ENCODE results near the gene ULBP1. TPM values are rescaled to one million over a fixed set of nuclear protein-coding genes. Genes with fewer than 3 reads are reported as not detected.
"Not testable (repeated sequence)": the region's sequence is repeated elsewhere in the genome, so short reads cannot be mapped to it uniquely, and the experiment has no call there.

ULBP1 gene
- polyA plus RNA-seq, 4 donors = 0.99 to 1.8 (median 1.6) TPM

DNA sequence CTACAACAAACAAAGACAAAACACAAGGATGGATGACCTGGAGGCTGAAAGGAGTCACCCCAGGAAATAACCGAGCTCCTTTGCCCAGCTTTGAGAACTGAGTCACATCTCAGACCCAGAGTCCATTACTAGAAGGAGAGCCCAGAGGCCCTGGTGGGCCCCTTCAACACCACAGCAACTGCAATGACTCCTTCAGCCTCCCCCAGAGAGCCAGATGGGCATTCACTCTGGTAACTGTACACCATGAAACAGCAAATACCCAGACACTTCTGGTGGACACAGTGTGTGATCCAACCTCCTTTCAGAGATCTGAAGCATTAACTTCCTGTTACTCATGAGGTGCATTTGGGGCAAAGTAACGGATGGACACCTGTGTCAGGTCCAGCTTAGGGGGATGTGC is 39.0 kb downstream of the ULBP1 start:
- no peak for DNase-seq (ENCODE audit: low read depth in 4 of 4, low spot score in 2 of 4)

- not testable (repeated sequence) for DNase-seq (ENCODE audit: low read depth in 4 of 4, low spot score in 2 of 4)
Observed at GRCh38 chr6:150003599-150003998, 39.9 kb downstream of the ULBP1 start.

DNA sequence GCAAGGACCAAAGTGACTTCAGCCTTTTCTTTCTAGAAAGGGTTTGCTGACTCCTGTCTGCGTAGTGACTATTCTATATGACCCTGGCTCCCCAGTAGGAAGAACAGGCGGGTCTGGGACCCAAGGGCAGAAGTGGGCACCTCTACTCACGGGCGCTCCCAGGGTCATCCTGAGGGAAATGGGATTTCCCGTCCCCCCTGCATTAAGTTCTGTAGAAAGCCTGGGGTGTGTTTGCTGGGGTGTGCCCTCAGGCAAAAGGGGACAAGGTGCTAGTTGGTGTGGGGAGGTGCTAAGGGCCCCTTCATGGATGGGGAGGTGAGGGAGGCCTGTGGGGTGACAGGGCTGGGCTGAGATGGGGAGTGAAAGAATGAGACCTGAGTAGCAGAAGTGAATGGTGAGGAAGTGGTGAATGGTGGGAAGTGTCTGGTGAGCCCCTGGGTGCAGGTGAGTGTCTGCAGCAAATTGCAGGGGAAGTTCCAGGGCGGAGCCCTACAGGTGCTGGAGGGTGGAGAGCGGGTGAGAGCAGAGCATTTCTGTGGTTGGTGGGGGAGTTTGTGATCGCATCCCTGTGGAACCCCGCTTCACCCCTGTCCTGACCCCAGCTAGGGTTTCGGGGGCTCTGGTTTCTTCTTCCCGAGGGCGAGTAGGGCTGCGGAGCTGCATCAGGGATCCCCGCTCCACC is 40.5 kb downstream of the ULBP1 start:
- DNase-seq (ENCODE audit: low read depth in 4 of 4, low spot score in 2 of 4) = no peak

DNA sequence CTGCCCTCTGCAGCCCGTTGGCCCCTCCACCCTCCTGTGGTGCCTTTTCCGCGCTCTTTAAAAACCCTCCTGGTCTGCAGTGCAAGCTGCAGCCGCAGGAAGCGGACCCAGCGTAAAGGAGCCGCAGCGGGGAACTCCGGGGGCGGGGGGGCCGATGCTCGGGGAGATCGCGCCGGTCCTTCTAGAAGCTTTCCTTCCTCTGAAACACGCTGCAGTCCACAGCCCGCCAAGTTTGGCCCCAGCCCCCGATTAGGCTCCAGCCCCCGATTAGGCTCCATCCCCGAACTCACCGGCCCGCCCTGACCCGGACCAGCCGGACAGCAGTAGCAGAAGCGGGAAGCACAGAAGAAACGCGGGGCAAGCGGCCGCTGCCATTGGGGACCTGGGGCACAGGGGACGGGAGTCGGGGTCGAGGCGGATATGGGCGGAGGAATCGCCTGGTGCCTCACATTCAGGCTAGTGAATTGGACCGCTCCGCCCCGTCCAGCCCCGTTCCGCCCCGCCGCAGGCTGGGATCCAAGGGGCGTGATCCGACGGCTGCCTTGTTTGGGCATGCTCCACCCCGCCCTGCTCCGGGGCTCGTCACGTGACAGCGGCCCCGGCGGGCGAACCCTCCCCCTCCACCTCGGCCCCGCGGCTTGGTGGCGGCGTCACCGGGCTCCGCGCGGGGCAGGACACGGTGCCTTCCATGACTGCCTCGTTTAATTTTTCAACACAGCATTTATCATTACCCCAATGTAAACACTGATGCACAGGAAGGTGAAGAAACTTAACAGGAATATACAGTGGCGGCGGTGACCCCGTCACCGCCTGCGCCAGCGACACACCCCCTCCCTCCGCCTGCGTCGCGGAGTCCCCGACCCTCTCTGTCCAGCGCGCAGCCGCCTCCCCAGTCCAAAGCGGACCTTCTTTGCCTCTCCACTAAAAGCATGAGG is 41.3 kb downstream of the ULBP1 start:
- peak in 3 of 4 donors; percentile 69 to 83 (median 81) for DNase-seq (ENCODE audit: low read depth in 4 of 4, low spot score in 2 of 4)

DNA sequence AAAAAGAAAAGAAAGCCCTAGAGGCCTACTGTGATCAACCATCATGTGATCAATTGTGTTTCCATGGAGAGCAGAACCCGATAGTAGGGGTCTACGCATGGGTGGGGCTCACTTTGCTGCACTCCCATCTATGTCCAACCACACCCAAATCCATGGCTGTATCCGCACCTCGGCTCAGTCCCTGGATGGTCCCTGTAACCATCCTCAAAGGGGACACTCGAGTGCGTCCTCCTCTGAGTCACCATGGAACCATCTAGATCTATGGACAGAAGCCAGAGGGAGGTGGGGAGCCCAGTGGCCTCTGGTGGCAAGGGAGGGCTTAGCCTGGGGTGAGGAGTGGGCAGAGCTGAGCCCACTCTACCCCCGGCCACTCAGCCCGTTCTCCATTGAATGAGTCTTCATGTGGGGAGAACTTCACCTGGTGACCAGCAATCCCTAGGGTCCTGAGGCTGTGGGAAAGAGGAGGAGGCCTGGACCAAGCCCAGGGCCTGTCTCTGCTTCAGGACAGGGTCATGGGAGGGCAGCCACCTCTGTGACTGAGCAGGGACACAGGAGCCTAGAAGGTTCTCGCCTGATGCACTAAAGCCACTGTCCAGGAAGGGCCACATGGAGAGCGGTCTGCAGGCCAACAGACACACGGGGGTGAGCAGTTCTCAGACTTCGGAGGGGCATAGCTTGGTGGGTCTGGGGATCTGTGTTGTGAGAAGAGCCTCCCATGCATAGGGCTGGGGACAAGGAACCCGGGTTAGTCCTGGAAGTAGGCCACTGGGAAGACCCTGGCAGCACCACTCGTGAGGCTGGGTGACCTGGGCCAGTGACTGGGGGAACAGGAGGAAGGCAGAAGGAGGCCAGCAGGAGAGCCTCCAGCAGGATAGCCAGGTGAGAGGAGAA is 42.3 kb downstream of the ULBP1 start:
- no peak for DNase-seq (ENCODE audit: low read depth in 4 of 4, low spot score in 2 of 4)

- no peak for DNase-seq (ENCODE audit: low read depth in 4 of 4, low spot score in 2 of 4)
Observed at GRCh38 chr6:150006961-150007464, 43.3 kb downstream of the ULBP1 start.

DNA sequence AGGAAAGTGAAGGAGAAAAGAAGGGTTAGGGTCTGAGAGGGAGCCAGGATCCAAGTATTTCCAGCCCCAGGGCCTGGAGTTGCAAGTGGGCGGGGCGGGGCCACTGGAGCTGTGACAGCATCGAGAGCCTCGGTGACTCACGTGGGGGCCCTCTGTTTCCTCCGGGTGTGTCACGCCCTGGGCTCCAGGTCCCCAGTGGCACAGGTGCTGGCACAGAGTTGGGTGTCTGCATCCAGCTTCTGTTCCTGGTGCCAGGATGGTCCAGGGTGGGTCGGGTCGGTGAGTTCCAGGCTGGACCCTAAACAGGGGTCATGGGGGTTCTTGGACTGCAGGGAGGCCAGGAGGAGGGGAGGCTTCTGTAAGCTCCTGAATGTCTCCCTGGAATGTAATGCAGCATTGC is 44.8 kb downstream of the ULBP1 start:
- DNase-seq (ENCODE audit: low read depth in 4 of 4, low spot score in 2 of 4) = no peak

GRCh38 chr6:150012846-150013784 is 49.4 kb downstream of the ULBP1 start:
- DNase-seq (ENCODE audit: low read depth in 4 of 4, low spot score in 2 of 4) = not testable (repeated sequence)

DNA sequence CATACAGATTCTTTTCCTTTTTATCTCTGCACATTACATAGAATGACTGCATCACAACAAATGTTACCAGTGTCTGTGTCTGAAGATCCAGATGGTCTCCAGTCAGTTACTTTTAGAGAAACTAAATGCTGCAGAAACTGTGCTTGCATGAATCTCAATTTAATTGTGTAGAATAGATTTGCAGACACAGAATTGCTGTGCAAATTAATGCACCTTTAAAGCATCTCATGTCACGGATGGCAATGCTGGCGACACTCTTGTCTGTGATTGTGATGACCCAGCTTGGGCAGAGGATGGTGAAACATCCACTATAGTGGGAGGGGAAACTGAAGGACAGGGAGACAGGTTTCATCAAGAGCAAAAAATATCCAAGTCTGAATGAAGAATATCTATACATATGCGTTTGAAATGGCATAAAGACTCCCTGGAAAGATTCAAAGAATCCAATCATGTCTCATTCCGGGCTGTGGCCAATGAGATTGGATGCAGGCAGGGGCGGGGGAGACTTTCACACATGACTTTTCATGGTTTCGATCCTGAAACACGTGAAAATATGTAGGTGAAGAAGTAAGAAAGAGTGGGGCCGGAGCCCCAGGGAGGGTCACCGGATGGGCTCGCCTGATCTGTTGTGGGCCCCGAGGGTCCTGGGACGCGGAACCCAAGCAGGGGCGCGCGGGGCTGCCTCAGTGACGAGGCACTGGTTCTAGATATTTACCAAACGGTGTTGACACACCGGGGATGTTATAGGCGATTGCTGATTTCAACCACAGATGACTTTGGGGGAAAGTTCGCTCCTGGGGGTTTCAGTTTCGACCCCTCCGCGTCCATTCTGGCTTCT is 50.3 kb downstream of the ULBP1 start:
- not testable (repeated sequence) for DNase-seq (ENCODE audit: low read depth in 4 of 4, low spot score in 2 of 4)

- DNase-seq (ENCODE audit: low read depth in 4 of 4, low spot score in 2 of 4) = not testable (repeated sequence)
Observed at GRCh38 chr6:150014623-150015280, 51.0 kb downstream of the ULBP1 start.

DNA sequence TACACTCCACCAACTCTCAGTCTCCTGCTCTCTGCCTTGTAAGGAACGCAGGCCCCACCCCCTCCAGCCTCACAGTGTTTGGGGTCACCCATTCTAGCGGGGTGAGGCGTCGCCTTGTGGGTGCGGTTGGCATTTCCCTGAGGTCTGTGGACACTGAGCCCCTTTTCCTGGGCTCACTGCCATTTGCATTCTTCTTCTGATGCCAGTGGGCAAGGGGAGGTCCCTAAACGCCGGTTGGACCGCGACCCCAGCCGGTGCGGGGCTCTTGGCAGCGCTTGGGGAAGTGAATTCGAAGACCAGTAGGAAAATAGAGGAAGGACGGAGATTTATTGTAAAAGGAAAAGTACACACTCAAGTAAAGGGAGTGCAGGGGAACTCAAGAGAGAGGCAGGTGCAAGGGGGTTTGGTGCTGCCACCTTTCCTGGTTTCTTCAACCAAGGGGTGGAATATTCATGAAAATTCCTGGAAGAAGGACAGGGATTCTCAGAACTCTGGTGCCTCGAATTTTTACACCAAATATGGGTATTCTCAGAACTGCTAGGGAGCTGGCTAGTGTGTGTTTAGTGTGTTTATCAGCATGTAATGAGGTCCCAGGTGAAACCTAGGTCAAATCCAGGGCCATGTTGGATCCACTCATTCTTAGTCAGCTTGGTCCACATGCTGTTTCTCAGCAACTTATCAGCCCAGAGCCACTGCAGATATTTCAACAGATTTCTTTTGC is 51.7 kb downstream of the ULBP1 start:
- DNase-seq (ENCODE audit: low read depth in 4 of 4, low spot score in 2 of 4) = not testable (repeated sequence)

GRCh38 chr6:150016324-150017185 is 52.8 kb downstream of the ULBP1 start:
- DNase-seq (ENCODE audit: low read depth in 4 of 4, low spot score in 2 of 4) = peak in 2 of 4 donors; percentile 41 to 60

GRCh38 chr6:150017186-150017521 is 53.4 kb downstream of the ULBP1 start:
- not testable (repeated sequence) for DNase-seq (ENCODE audit: low read depth in 4 of 4, low spot score in 2 of 4)

GRCh38 chr6:150018846-150019580 is 55.3 kb downstream of the ULBP1 start:
- DNase-seq (ENCODE audit: low read depth in 4 of 4, low spot score in 2 of 4) = no peak

- not testable (repeated sequence) for DNase-seq (ENCODE audit: low read depth in 4 of 4, low spot score in 2 of 4)
Observed at GRCh38 chr6:150021870-150022269, 58.1 kb downstream of the ULBP1 start.
